Liver (tissue), 9 donors: ENCODE results near the gene ACOT13. TPM values are rescaled to one million over a fixed set of nuclear protein-coding genes. Genes with fewer than 3 reads are reported as not detected.

ENCODE experiments used
- DNase-seq: peaks from one replicate; pipeline ENCODE4 v3.0.0-alpha.2; 2017; ENCODE audit warnings: low spot score
- H3K27ac ChIP-seq, 2 donors: one replicate each; pipeline ENCODE4 v1.7.0; 2013; ENCODE audit warnings: inconsistent platforms in 2 of 2, low read length in 2 of 2, control low read depth in 1 of 2, low read depth in 1 of 2, mild to moderate bottlenecking in 1 of 2
- H3K27me3 ChIP-seq, 4 donors: one replicate each; pipeline versions ENCODE4 v1.6.1 to v1.7.0; 2013; ENCODE audit warnings: low read length in 3 of 4, inconsistent platforms in 1 of 4, mild to moderate bottlenecking in 1 of 4, moderate library complexity in 1 of 4; ENCODE audit not compliant: control insufficient read depth in 4 of 4, insufficient read depth in 4 of 4
- H3K36me3 ChIP-seq, 4 donors: one replicate each; pipeline versions ENCODE4 v1.6.1 to v1.7.0; 2013; ENCODE audit warnings: low read length in 3 of 4, mild to moderate bottlenecking in 3 of 4, low read depth in 1 of 4, moderate library complexity in 1 of 4; ENCODE audit not compliant: control insufficient read depth in 4 of 4, insufficient read depth in 3 of 4
- H3K4me1 ChIP-seq, 4 donors: one replicate each; pipeline versions ENCODE4 v1.6.1 to v1.7.0; 2013; ENCODE audit warnings: low read length in 3 of 4, mild to moderate bottlenecking in 3 of 4, moderate library complexity in 1 of 4; ENCODE audit not compliant: control insufficient read depth in 4 of 4, insufficient read depth in 4 of 4
- H3K4me3 ChIP-seq, 3 donors: one replicate each; pipeline versions ENCODE4 v1.6.1 to v1.7.0; 2013; ENCODE audit warnings: low read length in 3 of 3, control low read depth in 1 of 3, low read depth in 1 of 3, mild to moderate bottlenecking in 1 of 3
- H3K9ac ChIP-seq, 2 donors: one replicate each; pipeline ENCODE4 v1.7.0; 2013; ENCODE audit warnings: low read length in 2 of 2, mild to moderate bottlenecking in 2 of 2, moderate library complexity in 2 of 2, control low read depth in 1 of 2, low read depth in 1 of 2
- H3K9me3 ChIP-seq, 4 donors: one replicate each; pipeline versions ENCODE4 v1.6.1 to v1.7.0; 2013; ENCODE audit warnings: low read length in 3 of 4; ENCODE audit not compliant: control insufficient read depth in 4 of 4
- CTCF ChIP-seq: fragments of 150-350 bp; IDR thresholded peaks from 2 replicates; pipeline ENCODE4 v1.5.1; 2017; ENCODE audit warnings: improper control_type of control experiment, low read depth, low read length; ENCODE audit not compliant: missing input control
- EGR1 ChIP-seq, 2 donors: IDR thresholded peaks; 2 replicates each; pipeline ENCODE4 v1.6.1; 2016 to 2018; ENCODE audit warnings: antibody characterized with exemption in 2 of 2, low read depth in 2 of 2
- FOXA1 ChIP-seq: IDR thresholded peaks from 2 replicates; pipeline ENCODE4 v1.6.1; 2016; ENCODE audit warnings: antibody characterized with exemption
- FOXA2 ChIP-seq: IDR thresholded peaks from 2 replicates; pipeline ENCODE4 v1.6.1; 2016; ENCODE audit warnings: antibody characterized with exemption
- GABPA ChIP-seq, 2 donors: IDR thresholded peaks in 1 of 2; conservative IDR thresholded peaks in 1 of 2; 2 replicates each; pipeline ENCODE4 v1.6.1; 2016; ENCODE audit warnings: antibody characterized with exemption in 2 of 2, mild to moderate bottlenecking in 1 of 2, moderate library complexity in 1 of 2
- HNF4G ChIP-seq: IDR thresholded peaks from 2 replicates; pipeline ENCODE4 v1.6.1; 2016; ENCODE audit warnings: antibody characterized with exemption
- JUND ChIP-seq, 2 donors: IDR thresholded peaks; 2 replicates each; pipeline ENCODE4 v1.6.1; 2016; ENCODE audit warnings: antibody characterized with exemption in 2 of 2
- MAX ChIP-seq: IDR thresholded peaks from 2 replicates; pipeline ENCODE4 v1.6.1; 2016; ENCODE audit warnings: antibody characterized with exemption
- NR2F2 ChIP-seq: IDR thresholded peaks from 2 replicates; pipeline ENCODE4 v1.6.1; 2016; ENCODE audit warnings: antibody characterized with exemption
- RAD21 ChIP-seq, 2 donors: IDR thresholded peaks; 2 replicates each; pipeline ENCODE4 v1.6.1; 2016; ENCODE audit warnings: antibody characterized with exemption in 2 of 2, mild to moderate bottlenecking in 2 of 2
- REST ChIP-seq: IDR thresholded peaks from 2 replicates; pipeline ENCODE4 v1.6.1; 2016; ENCODE audit warnings: antibody characterized with exemption, mild to moderate bottlenecking
- RXRA ChIP-seq, 2 donors: IDR thresholded peaks; 2 replicates each; pipeline ENCODE4 v1.6.1; 2017 to 2018; ENCODE audit warnings: antibody characterized with exemption in 2 of 2, mild to moderate bottlenecking in 1 of 2
- SP1 ChIP-seq: IDR thresholded peaks from 2 replicates; pipeline ENCODE4 v1.6.1; 2018; ENCODE audit warnings: antibody characterized with exemption, mild to moderate bottlenecking
- TAF1 ChIP-seq: conservative IDR thresholded peaks from 2 replicates; pipeline ENCODE4 v1.6.1; 2016; ENCODE audit warnings: antibody characterized with exemption, mild to moderate bottlenecking
- YY1 ChIP-seq: IDR thresholded peaks from 2 replicates; pipeline ENCODE4 v1.6.1; 2016; ENCODE audit warnings: antibody characterized with exemption, mild to moderate bottlenecking
- WGBS: extraction: QIAGEN DNeasy Blood & Tissue Kit; methylation state at CpG from one replicate; pipeline ENCODE4 v1.1.7; 2013; 5-methylcytosine and 5-hydroxymethylcytosine counted together
- polyA plus RNA-seq, 2 donors: library from polyadenylated mRNA; stranded (reverse) in 1 of 2; unstranded in 1 of 2; fragments of 200-250 nt in 1 of 2; fragments of >200 nt in 1 of 2; fragmentation: Nextera tagmentation in 1 of 2; extraction: Ambion mirVana in 1 of 2; gene quantifications; one replicate each; pipeline versions ENCODE4 v1.2.1 to v1.2.3, GENCODE V29; 2013 to 2015
- total RNA-seq, 2 donors: library from RNA; depleted of rRNA; stranded (reverse); fragments of >200 nt; gene quantifications; one replicate each; pipeline ENCODE4 v1.2.3, GENCODE V29; 2014
- TF ChIP-seq, protein P1 (sequence below): IDR thresholded peaks from 2 replicates; pipeline ENCODE4 v1.6.1; 2016; ENCODE audit warnings: antibody characterized with exemption
- TF ChIP-seq, protein P2 (sequence below): IDR thresholded peaks from 2 replicates; pipeline ENCODE4 v1.6.1; 2016; ENCODE audit warnings: antibody characterized with exemption
- donor health status: healthy.
- donor health status: healthy.
- donor health status: healthy.
- donor health status: healthy.
- donor health status: healthy.

Gene ACOT13
- total and polyA plus RNA-seq, 4 donors: 9.9 to 90.0 (median 21.3) TPM

DNA sequence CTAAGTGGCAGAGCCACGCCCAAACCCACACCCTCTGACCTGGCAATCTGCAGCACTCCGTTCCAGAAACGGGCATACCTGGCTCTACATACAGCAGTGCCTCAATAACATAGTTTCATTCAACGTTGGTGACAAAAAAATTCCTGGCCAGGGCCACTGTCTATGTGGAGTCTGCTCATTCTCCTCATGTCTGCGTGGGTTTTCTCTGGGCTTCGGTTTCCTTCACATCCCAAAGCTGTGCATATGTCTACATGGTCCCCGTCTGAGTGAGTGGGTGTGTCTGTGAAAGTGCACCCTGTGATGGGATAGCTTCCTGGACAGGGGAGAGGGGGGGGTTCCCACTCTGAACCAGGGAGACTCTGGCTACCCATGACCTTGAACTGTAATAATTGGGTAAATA, 23.0 kb upstream of the ACOT13 start:
- Histone ChIP-seq H3K4me3 (no peak overlapping the region), H3K4me1 (peaks cover 2 to 12% (median 10%) of the 10 kb centered on the region in 4 donors), H3K27ac (no peak overlapping the region), H3K36me3 (no peaks in the 10 kb centered on the region), H3K27me3 (no peaks in the 10 kb centered on the region), H3K9me3 (no peaks in the 10 kb centered on the region), H3K9ac (no peak overlapping the region)
- TF ChIP-seq FOXA2: no peak
- TF ChIP-seq SP1: no peak
- no peak for TF ChIP-seq NR2F2
- no peak for TF ChIP-seq REST
- TF ChIP-seq FOXA1: no peak
- no peak for TF ChIP-seq JUND (IDR thresholded peaks at IDR 0.05)
- no peak for TF ChIP-seq RXRA (IDR thresholded peaks at IDR 0.05)
- no peak for TF ChIP-seq MAX
- TF ChIP-seq YY1: no peak
- no peak for DNase-seq
- 78% methylated on average over 7 of the region's 7 CpGs for WGBS

GRCh38 chr6:24644377-24644776, 22.5 kb upstream of the ACOT13 start:
- Histone ChIP-seq H3K27me3 (no peaks in the 10 kb centered on the region), H3K27ac (no peak overlapping the region), H3K4me1 (peaks cover 2 to 12% (median 10%) of the 10 kb centered on the region in 4 donors), H3K9me3 (no peaks in the 10 kb centered on the region), H3K9ac (no peak overlapping the region), H3K36me3 (no peaks in the 10 kb centered on the region), H3K4me3 (no peak overlapping the region)
- WGBS: 80% methylated on average over 4 of the region's 4 CpGs
- TF ChIP-seq RAD21 (IDR thresholded peaks at IDR 0.05) (no peak), REST (no peak), JUND (IDR thresholded peaks at IDR 0.05) (no peak), RXRA (IDR thresholded peaks at IDR 0.05) (no peak), EGR1 (IDR thresholded peaks at IDR 0.05; ENCODE audit: low read depth in 2 of 2) (no peak), FOXA1 (no peak), TAF1 (no peak), HNF4G (no peak), FOXA2 (no peak), SP1 (no peak), YY1 (no peak), CTCF (no peak), NR2F2 (no peak), GABPA (IDR thresholded peaks at IDR 0.05 in 1 of 2, conservative IDR thresholded peaks at IDR 0.05 in 1 of 2) (no peak)
- TF ChIP-seq, protein P1, sequence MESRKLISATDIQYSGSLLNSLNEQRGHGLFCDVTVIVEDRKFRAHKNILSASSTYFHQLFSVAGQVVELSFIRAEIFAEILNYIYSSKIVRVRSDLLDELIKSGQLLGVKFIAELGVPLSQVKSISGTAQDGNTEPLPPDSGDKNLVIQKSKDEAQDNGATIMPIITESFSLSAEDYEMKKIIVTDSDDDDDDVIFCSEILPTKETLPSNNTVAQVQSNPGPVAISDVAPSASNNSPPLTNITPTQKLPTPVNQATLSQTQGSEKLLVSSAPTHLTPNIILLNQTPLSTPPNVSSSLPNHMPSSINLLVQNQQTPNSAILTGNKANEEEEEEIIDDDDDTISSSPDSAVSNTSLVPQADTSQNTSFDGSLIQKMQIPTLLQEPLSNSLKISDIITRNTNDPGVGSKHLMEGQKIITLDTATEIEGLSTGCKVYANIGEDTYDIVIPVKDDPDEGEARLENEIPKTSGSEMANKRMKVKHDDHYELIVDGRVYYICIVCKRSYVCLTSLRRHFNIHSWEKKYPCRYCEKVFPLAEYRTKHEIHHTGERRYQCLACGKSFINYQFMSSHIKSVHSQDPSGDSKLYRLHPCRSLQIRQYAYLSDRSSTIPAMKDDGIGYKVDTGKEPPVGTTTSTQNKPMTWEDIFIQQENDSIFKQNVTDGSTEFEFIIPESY: no peak
- TF ChIP-seq, protein P2, sequence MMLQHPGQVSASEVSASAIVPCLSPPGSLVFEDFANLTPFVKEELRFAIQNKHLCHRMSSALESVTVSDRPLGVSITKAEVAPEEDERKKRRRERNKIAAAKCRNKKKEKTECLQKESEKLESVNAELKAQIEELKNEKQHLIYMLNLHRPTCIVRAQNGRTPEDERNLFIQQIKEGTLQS: no peak
- DNase-seq: no peak
